HepG2 (cell line): ENCODE data around the gene ANKUB1. TPM values are rescaled to one million over a fixed set of nuclear protein-coding genes. Genes with fewer than 3 reads are reported as not detected.

Source experiments
- AKAP8 ChIP-seq: sonication (generic); formaldehyde crosslinking; IDR thresholded peaks from 2 replicates; pipeline ENCODE4 v1.5.1; 2020; ENCODE audit warnings: mild to moderate bottlenecking, missing genetic modification reagents
- CEBPG ChIP-seq: IDR thresholded peaks from 2 replicates; pipeline ENCODE4 v1.6.1; 2016
- FOXO4 ChIP-seq: sonication (generic); formaldehyde crosslinking; conservative IDR thresholded peaks from 2 replicates; pipeline ENCODE4 v1.8.1; 2023; ENCODE audit warnings: missing genetic modification reagents
- HOXA3 ChIP-seq: sonication (generic); formaldehyde crosslinking; IDR thresholded peaks from 2 replicates; pipeline ENCODE4 v1.5.0; 2020; ENCODE audit warnings: missing genetic modification reagents
- KLF12 ChIP-seq: sonication (generic); formaldehyde crosslinking; IDR thresholded peaks from 2 replicates; pipeline ENCODE4 v1.4.0; 2020; ENCODE audit warnings: missing genetic modification reagents, borderline replicate concordance
- KLF15 ChIP-seq: sonication (generic); formaldehyde crosslinking; IDR thresholded peaks from 2 replicates; pipeline ENCODE4 v1.8.1; 2023; ENCODE audit warnings: borderline replicate concordance, mild to moderate bottlenecking, inconsistent platforms, missing genetic modification reagents, mixed read lengths
- NBN ChIP-seq: fragments of 450-650 bp; conservative IDR thresholded peaks from 2 replicates; pipeline ENCODE4 v1.6.1; 2017
- REPIN1 ChIP-seq: sonication (generic); formaldehyde crosslinking; IDR thresholded peaks from 2 replicates; pipeline ENCODE4 v1.8.0; 2022; ENCODE audit warnings: missing genetic modification reagents, low read depth, mild to moderate bottlenecking, borderline replicate concordance
- ZBTB7B ChIP-seq: sonication (generic); formaldehyde crosslinking; IDR thresholded peaks from 2 replicates; pipeline ENCODE4 v1.4.0; 2020; ENCODE audit warnings: missing genetic modification reagents
- ZFP41 ChIP-seq: sonication (generic); formaldehyde crosslinking; IDR thresholded peaks from 2 replicates; pipeline ENCODE4 v1.4.0; 2020; ENCODE audit warnings: mild to moderate bottlenecking, missing genetic modification reagents, borderline replicate concordance
- ZNF281 ChIP-seq: sonication (generic); formaldehyde crosslinking; IDR thresholded peaks from 2 replicates; pipeline ENCODE4 v1.4.0; 2020; ENCODE audit warnings: missing genetic modification reagents, borderline replicate concordance
- ZNF441 ChIP-seq: sonication (generic); formaldehyde crosslinking; IDR thresholded peaks from 2 replicates; pipeline ENCODE4 v1.7.0; 2021; ENCODE audit warnings: missing genetic modification reagents, borderline replicate concordance
- polyA plus RNA-seq, 8 experiments: library from polyadenylated mRNA; depleted of rRNA in 3 of 8; stranded (reverse) in 7 of 8; unstranded in 1 of 8; fragments of >200 nt; fragmentation: Illumina TruSeq in 4 of 8; extraction: Trizol in 4 of 8; gene quantifications; 2 replicates each; pipeline versions ENCODE4 v1.2.1 to v1.2.3, GENCODE V29; 2011 to 2016; ENCODE audit warnings: low read depth in 4 of 8, missing spikeins in 1 of 8, mixed read lengths in 1 of 8; ENCODE audit not compliant: insufficient read depth in 1 of 8
- total RNA-seq, 5 experiments: library from RNA; depleted of rRNA; stranded (reverse); fragments of >200 nt; fragmentation: Illumina TruSeq; extraction: Trizol; gene quantifications; 2 replicates each; pipeline ENCODE4 v1.2.3, GENCODE V29; 2016; ENCODE audit warnings: low read depth in 1 of 5
- TF ChIP-seq, protein P1 (sequence below): sonication (generic); formaldehyde crosslinking; conservative IDR thresholded peaks from 2 replicates; pipeline ENCODE4 v1.4.0; 2020; ENCODE audit warnings: missing genetic modification reagents
- TF ChIP-seq, protein P2 (sequence below): sonication (generic); formaldehyde crosslinking; IDR thresholded peaks from 2 replicates; pipeline ENCODE4 v1.9.0; 2021; ENCODE audit warnings: missing genetic modification reagents, mild to moderate bottlenecking, borderline replicate concordance
- TF ChIP-seq, protein P3 (sequence below): sonication (generic); formaldehyde crosslinking; IDR thresholded peaks from 2 replicates; pipeline ENCODE4 v1.4.0; 2020; ENCODE audit warnings: mild to moderate bottlenecking, missing genetic modification reagents
- TF ChIP-seq, protein P4 (sequence below): IDR thresholded peaks from 2 replicates; pipeline ENCODE4 v1.6.1; 2018; ENCODE audit warnings: missing genetic modification reagents, mild to moderate bottlenecking, missing compliant biosample characterization

The ANKUB1 gene
- total and polyA plus RNA-seq, 2 of the 13 experiments (the other 11 are each of a cell fraction or from before 2014, with no cell fraction given): not detected

DNA sequence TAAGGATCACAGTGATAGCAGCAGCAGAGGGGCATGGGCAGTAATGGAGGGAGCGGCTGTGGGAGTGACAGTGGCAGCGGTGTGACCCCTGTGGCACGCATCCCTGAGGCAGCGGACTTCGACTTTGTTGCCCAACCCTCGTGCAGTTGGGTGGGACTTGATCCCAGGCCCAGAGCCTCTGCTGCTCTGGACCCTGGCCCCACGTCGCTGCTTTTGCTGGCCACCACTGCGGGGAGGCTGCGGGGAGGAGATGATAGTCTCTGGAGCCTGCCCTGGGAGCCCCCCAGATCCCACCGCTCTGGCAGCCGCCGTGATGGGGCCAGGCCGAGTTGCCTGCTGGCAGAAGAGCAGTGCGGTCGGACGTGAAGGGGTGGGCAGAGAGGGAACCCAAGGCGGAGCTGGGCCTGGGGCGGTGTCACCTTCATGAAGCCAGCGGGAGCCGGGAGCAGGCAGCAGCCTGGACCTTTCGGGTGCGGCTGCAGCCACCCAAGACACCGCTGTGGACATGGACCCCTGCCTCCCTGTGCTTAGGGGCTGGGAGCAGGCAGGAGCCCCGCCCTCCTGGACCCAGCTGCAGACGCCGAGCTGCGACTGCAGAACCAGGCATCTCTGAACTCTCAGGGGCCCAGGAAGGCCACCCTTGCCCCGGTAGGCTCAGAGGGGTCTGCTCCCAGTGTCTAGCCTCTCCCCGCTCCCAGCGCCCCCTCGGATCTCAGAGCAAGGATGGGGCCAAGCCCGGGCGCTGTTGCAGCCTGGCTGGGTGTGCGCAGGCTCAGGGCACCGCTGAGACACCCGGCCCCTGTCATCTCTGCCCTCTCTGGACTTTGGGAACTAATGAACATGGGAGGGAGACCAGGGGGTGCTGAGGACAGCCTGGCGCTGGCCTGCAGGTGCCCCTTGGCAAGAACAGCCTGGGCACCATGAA lies 78.4 kb downstream of the ANKUB1 start (continued):
- no peak for TF ChIP-seq FOXO4 (CRISPR knock-in tag)
- peak; percentile 80; the same call in 1 of the 2 replicates for TF ChIP-seq ZFP41 (CRISPR knock-in tag)
- TF ChIP-seq, protein P1, sequence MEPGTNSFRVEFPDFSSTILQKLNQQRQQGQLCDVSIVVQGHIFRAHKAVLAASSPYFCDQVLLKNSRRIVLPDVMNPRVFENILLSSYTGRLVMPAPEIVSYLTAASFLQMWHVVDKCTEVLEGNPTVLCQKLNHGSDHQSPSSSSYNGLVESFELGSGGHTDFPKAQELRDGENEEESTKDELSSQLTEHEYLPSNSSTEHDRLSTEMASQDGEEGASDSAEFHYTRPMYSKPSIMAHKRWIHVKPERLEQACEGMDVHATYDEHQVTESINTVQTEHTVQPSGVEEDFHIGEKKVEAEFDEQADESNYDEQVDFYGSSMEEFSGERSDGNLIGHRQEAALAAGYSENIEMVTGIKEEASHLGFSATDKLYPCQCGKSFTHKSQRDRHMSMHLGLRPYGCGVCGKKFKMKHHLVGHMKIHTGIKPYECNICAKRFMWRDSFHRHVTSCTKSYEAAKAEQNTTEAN: no peak
- TF ChIP-seq ZNF441: peak; percentile 68; the same call in 1 of the 2 replicates
- TF ChIP-seq AKAP8: peak; percentile 59; the same call in 1 of the 2 replicates
- peak; percentile 84 for TF ChIP-seq CEBPG (CRISPR knock-in tag)
- no peak for TF ChIP-seq ZNF281
- no peak for TF ChIP-seq KLF15 (CRISPR knock-in tag)
- TF ChIP-seq REPIN1 (CRISPR knock-in tag): no peak
- no peak for TF ChIP-seq NBN
- TF ChIP-seq, protein P2, sequence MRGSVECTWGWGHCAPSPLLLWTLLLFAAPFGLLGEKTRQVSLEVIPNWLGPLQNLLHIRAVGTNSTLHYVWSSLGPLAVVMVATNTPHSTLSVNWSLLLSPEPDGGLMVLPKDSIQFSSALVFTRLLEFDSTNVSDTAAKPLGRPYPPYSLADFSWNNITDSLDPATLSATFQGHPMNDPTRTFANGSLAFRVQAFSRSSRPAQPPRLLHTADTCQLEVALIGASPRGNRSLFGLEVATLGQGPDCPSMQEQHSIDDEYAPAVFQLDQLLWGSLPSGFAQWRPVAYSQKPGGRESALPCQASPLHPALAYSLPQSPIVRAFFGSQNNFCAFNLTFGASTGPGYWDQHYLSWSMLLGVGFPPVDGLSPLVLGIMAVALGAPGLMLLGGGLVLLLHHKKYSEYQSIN (CRISPR knock-in tag): no peak
- no peak; the same call in 1 of the 2 replicates for TF ChIP-seq HOXA3
- TF ChIP-seq, protein P3, sequence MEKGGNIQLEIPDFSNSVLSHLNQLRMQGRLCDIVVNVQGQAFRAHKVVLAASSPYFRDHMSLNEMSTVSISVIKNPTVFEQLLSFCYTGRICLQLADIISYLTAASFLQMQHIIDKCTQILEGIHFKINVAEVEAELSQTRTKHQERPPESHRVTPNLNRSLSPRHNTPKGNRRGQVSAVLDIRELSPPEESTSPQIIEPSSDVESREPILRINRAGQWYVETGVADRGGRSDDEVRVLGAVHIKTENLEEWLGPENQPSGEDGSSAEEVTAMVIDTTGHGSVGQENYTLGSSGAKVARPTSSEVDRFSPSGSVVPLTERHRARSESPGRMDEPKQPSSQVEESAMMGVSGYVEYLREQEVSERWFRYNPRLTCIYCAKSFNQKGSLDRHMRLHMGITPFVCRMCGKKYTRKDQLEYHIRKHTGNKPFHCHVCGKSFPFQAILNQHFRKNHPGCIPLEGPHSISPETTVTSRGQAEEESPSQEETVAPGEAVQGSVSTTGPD: no peak
- TF ChIP-seq KLF12: no peak
- TF ChIP-seq ZBTB7B (CRISPR knock-in tag): peak; percentile 80
- TF ChIP-seq, protein P4, sequence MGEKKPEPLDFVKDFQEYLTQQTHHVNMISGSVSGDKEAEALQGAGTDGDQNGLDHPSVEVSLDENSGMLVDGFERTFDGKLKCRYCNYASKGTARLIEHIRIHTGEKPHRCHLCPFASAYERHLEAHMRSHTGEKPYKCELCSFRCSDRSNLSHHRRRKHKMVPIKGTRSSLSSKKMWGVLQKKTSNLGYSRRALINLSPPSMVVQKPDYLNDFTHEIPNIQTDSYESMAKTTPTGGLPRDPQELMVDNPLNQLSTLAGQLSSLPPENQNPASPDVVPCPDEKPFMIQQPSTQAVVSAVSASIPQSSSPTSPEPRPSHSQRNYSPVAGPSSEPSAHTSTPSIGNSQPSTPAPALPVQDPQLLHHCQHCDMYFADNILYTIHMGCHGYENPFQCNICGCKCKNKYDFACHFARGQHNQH: no peak
